ENCODE measurements around the gene WDR48. TPM values are rescaled to one million over a fixed set of nuclear protein-coding genes. Genes with fewer than 3 reads are reported as not detected.
A peak's percentile ranks its signal among the peaks of the same experiment; 100 is the strongest.

WDR48 gene
- polyA plus RNA-seq, 1 donor (not counting 4 experiments of a cell fraction or from before 2014, with no cell fraction given) = 29.7 TPM

DNA sequence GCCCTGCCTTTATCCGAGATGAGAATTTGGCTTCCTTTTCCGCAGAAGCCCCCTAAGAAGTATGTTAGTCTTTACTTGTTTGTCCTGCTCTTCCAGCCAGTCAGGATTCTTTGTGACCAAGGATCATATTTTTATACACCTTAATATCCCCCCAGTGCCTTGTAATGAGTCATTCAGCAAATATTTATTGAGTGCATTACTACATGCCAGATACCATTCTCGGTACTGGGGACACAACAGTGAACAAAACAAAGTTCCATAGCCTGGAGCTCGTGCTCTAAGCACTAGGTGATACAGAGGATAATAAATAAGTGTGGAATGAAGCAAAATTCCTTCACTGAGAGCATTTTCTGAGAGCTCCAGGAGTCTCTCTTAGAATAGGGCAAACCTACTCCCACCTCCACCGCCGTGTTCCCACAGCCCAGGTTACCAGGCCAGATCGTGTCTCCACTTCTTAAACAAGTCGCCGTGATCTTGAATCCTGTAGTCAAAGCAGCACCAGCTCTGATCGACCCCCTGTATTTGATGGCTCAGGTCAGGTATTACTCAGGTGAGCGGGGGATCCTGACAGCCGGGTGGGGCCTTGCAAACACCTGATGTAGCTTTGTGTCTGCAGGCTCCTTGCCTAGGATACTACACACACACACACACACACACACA, 74.2 kb downstream of the WDR48 start:
- no peak overlapping the region for H3K9ac ChIP-seq (ENCODE audit: control insufficient read depth, extremely low read depth, insufficient read depth, low read length)
- H3K4me3 ChIP-seq (ENCODE audit: control insufficient read depth in 2 of 3, extremely low read depth in 1 of 3, insufficient read depth in 2 of 3, low read depth in 1 of 3, low read length in 3 of 3) = no peak overlapping the region
- no peaks in the 10 kb centered on the region for H3K27me3 ChIP-seq (ENCODE audit: control insufficient read depth, extremely low read depth, insufficient read depth, low read length)
- H3K4me1 ChIP-seq (ENCODE audit: control insufficient read depth, extremely low read depth, insufficient read depth, low read length) = peaks cover 16% of the 10 kb centered on the region
- no peak for FAIRE-seq
- no peaks in the 10 kb centered on the region for H3K36me3 ChIP-seq (ENCODE audit: control insufficient read depth in 2 of 2, extremely low read depth in 1 of 2, insufficient read depth in 2 of 2, low read length in 2 of 2)
- no peaks in the 10 kb centered on the region for H3K79me2 ChIP-seq (ENCODE audit: control insufficient read depth, insufficient read depth, low read length)
- dilution Hi-C loops (cut with MboI; ENCODE audit: extremely low pct_ligation_motif_present, low sequenced_read_pairs) = no loop called here
- TF ChIP-seq EZH2 (IDR thresholded peaks at IDR 0.05; ENCODE audit: low read length) = no peak
- TF ChIP-seq, protein P1, sequence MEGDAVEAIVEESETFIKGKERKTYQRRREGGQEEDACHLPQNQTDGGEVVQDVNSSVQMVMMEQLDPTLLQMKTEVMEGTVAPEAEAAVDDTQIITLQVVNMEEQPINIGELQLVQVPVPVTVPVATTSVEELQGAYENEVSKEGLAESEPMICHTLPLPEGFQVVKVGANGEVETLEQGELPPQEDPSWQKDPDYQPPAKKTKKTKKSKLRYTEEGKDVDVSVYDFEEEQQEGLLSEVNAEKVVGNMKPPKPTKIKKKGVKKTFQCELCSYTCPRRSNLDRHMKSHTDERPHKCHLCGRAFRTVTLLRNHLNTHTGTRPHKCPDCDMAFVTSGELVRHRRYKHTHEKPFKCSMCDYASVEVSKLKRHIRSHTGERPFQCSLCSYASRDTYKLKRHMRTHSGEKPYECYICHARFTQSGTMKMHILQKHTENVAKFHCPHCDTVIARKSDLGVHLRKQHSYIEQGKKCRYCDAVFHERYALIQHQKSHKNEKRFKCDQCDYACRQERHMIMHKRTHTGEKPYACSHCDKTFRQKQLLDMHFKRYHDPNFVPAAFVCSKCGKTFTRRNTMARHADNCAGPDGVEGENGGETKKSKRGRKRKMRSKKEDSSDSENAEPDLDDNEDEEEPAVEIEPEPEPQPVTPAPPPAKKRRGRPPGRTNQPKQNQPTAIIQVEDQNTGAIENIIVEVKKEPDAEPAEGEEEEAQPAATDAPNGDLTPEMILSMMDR (optimal IDR thresholded peaks at IDR 0.05 in 1 of 3, IDR thresholded peaks at IDR 0.05 in 1 of 3, conservative IDR thresholded peaks at IDR 0.05 in 1 of 3; ENCODE audit: extremely low read depth in 1 of 3, insufficient read depth in 2 of 3, low read length in 3 of 3) = no peak
- DNase-seq (ENCODE audit: low read depth, low spot score) = no peak
- no peak overlapping the region for H2AFZ ChIP-seq (ENCODE audit: control insufficient read depth, low read length)
- H4K20me1 ChIP-seq (ENCODE audit: control insufficient read depth, extremely low read depth, insufficient read depth, low read length) = no peaks in the 10 kb centered on the region
- H3K9me1 ChIP-seq (ENCODE audit: control insufficient read depth, extremely low read depth, insufficient read depth, low read length) = no peaks in the 10 kb centered on the region
- H3K27ac ChIP-seq (ENCODE audit: control insufficient read depth, insufficient read depth, low read length) = no peak overlapping the region
- peak overlapping the region; percentile 48 for H3K4me2 ChIP-seq (ENCODE audit: control insufficient read depth, extremely low read depth, insufficient read depth, low read depth, low read length)
- no peaks in the 10 kb centered on the region for H3K9me3 ChIP-seq (ENCODE audit: control insufficient read depth, low read depth, low read length)

DNA sequence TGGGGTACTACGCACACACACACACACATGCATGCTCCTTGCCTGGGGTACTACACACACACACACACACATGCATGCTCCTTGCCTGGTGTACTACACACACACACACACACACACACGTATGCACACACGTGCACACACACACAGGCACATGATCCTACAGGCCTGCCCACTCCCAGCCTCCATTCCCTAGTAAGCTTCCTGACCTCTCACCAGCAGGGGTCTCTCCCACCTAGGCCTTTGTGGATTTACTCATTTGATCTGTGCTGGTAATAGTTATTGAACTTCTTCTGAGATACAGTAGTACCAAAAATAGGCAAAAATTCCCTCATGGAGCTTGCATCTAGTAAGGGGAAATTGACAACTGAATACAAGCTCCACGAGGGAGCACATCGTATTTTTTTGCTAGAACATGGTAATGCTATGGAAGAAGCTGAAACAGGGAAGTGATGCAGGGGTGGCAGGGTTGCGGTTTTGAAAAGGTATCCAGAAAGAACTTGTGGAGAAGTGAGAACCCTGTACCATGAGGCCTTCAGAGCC, 74.8 kb downstream of the WDR48 start:
- Histone ChIP-seq H2AFZ (ENCODE audit: control insufficient read depth, low read length) (no peak overlapping the region), H3K9ac (ENCODE audit: control insufficient read depth, extremely low read depth, insufficient read depth, low read length) (no peak overlapping the region), H3K4me3 (ENCODE audit: control insufficient read depth in 2 of 3, extremely low read depth in 1 of 3, insufficient read depth in 2 of 3, low read depth in 1 of 3, low read length in 3 of 3) (no peak overlapping the region), H3K9me1 (ENCODE audit: control insufficient read depth, extremely low read depth, insufficient read depth, low read length) (no peaks in the 10 kb centered on the region), H4K20me1 (ENCODE audit: control insufficient read depth, extremely low read depth, insufficient read depth, low read length) (no peaks in the 10 kb centered on the region), H3K36me3 (ENCODE audit: control insufficient read depth in 2 of 2, extremely low read depth in 1 of 2, insufficient read depth in 2 of 2, low read length in 2 of 2) (no peaks in the 10 kb centered on the region), H3K9me3 (ENCODE audit: control insufficient read depth, low read depth, low read length) (no peaks in the 10 kb centered on the region), H3K27ac (ENCODE audit: control insufficient read depth, insufficient read depth, low read length) (no peak overlapping the region), H3K79me2 (ENCODE audit: control insufficient read depth, insufficient read depth, low read length) (no peaks in the 10 kb centered on the region), H3K4me2 (ENCODE audit: control insufficient read depth, extremely low read depth, insufficient read depth, low read depth, low read length) (no peak overlapping the region), H3K4me1 (ENCODE audit: control insufficient read depth, extremely low read depth, insufficient read depth, low read length) (peaks cover 16% of the 10 kb centered on the region), H3K27me3 (ENCODE audit: control insufficient read depth, extremely low read depth, insufficient read depth, low read length) (no peaks in the 10 kb centered on the region)
- dilution Hi-C loops (cut with MboI; ENCODE audit: extremely low pct_ligation_motif_present, low sequenced_read_pairs) = no loop called here
- FAIRE-seq (no peak), DNase-seq (ENCODE audit: low read depth, low spot score) (no peak)
- TF ChIP-seq EZH2 (IDR thresholded peaks at IDR 0.05; ENCODE audit: low read length) = no peak
- TF ChIP-seq, protein P1 (optimal IDR thresholded peaks at IDR 0.05 in 1 of 3, IDR thresholded peaks at IDR 0.05 in 1 of 3, conservative IDR thresholded peaks at IDR 0.05 in 1 of 3; ENCODE audit: extremely low read depth in 1 of 3, insufficient read depth in 2 of 3, low read length in 3 of 3) = peak; percentile 19 to 69 (median 60)
